Liver (tissue), 3 donors: Measurements from ENCODE around the gene STOML3.

Experiments used
- GABPA ChIP-seq, 2 donors: IDR thresholded peaks in 1 of 2; conservative IDR thresholded peaks in 1 of 2; 2 replicates each; pipeline ENCODE4 v1.6.1; 2016; ENCODE audit warnings: antibody characterized with exemption in 2 of 2, mild to moderate bottlenecking in 1 of 2, moderate library complexity in 1 of 2
- JUND ChIP-seq, 2 donors: IDR thresholded peaks; 2 replicates each; pipeline ENCODE4 v1.6.1; 2016; ENCODE audit warnings: antibody characterized with exemption in 2 of 2
- NR2F2 ChIP-seq: IDR thresholded peaks from 2 replicates; pipeline ENCODE4 v1.6.1; 2016; ENCODE audit warnings: antibody characterized with exemption
- RAD21 ChIP-seq, 2 donors: IDR thresholded peaks; 2 replicates each; pipeline ENCODE4 v1.6.1; 2016; ENCODE audit warnings: antibody characterized with exemption in 2 of 2, mild to moderate bottlenecking in 2 of 2
- SP1 ChIP-seq: IDR thresholded peaks from 2 replicates; pipeline ENCODE4 v1.6.1; 2018; ENCODE audit warnings: antibody characterized with exemption, mild to moderate bottlenecking
- TAF1 ChIP-seq: conservative IDR thresholded peaks from 2 replicates; pipeline ENCODE4 v1.6.1; 2016; ENCODE audit warnings: antibody characterized with exemption, mild to moderate bottlenecking
- YY1 ChIP-seq: IDR thresholded peaks from 2 replicates; pipeline ENCODE4 v1.6.1; 2016; ENCODE audit warnings: antibody characterized with exemption, mild to moderate bottlenecking
- TF ChIP-seq, protein P1 (sequence below): fragments of 150-350 bp; IDR thresholded peaks from 2 replicates; pipeline ENCODE4 v1.5.1; 2017; ENCODE audit warnings: improper control_type of control experiment, low read depth, low read length; ENCODE audit not compliant: missing input control
- TF ChIP-seq, protein P2 (sequence below): IDR thresholded peaks from 2 replicates; pipeline ENCODE4 v1.6.1; 2016; ENCODE audit warnings: antibody characterized with exemption, mild to moderate bottlenecking
- TF ChIP-seq, protein P3 (sequence below): IDR thresholded peaks from 2 replicates; pipeline ENCODE4 v1.6.1; 2016; ENCODE audit warnings: antibody characterized with exemption
- TF ChIP-seq, protein P4 (sequence below): IDR thresholded peaks from 2 replicates; pipeline ENCODE4 v1.6.1; 2016; ENCODE audit warnings: antibody characterized with exemption
- TF ChIP-seq, protein P5 (sequence below): IDR thresholded peaks from 2 replicates; pipeline ENCODE4 v1.6.1; 2016; ENCODE audit warnings: antibody characterized with exemption
- donor health status: healthy.
- donor health status: healthy.

DNA sequence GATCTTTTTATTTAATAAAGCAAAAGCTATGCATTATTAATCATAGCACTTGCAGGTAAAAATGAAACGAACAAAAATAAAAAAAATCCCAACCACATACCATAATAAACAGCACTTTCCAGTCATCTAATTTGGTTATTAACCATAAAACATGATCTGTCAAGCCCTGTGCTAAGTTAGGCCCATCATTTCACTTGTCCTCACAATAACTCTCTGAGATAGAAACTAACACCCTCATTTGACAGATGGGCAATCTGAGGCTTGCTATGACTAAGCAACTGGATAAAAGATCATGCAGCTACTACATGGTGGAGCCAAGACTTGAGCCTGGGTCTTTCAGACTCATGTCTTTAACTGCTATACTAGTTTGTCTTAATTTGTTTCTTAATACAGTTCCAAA is 25.5 kb upstream of the STOML3 start:
- TF ChIP-seq JUND (IDR thresholded peaks at IDR 0.05) (no peak), YY1 (no peak), TAF1 (no peak), NR2F2 (no peak), SP1 (no peak), GABPA (IDR thresholded peaks at IDR 0.05 in 1 of 2, conservative IDR thresholded peaks at IDR 0.05 in 1 of 2) (no peak), RAD21 (IDR thresholded peaks at IDR 0.05) (no peak)
- TF ChIP-seq, protein P1, sequence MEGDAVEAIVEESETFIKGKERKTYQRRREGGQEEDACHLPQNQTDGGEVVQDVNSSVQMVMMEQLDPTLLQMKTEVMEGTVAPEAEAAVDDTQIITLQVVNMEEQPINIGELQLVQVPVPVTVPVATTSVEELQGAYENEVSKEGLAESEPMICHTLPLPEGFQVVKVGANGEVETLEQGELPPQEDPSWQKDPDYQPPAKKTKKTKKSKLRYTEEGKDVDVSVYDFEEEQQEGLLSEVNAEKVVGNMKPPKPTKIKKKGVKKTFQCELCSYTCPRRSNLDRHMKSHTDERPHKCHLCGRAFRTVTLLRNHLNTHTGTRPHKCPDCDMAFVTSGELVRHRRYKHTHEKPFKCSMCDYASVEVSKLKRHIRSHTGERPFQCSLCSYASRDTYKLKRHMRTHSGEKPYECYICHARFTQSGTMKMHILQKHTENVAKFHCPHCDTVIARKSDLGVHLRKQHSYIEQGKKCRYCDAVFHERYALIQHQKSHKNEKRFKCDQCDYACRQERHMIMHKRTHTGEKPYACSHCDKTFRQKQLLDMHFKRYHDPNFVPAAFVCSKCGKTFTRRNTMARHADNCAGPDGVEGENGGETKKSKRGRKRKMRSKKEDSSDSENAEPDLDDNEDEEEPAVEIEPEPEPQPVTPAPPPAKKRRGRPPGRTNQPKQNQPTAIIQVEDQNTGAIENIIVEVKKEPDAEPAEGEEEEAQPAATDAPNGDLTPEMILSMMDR = no peak
- TF ChIP-seq, protein P2, sequence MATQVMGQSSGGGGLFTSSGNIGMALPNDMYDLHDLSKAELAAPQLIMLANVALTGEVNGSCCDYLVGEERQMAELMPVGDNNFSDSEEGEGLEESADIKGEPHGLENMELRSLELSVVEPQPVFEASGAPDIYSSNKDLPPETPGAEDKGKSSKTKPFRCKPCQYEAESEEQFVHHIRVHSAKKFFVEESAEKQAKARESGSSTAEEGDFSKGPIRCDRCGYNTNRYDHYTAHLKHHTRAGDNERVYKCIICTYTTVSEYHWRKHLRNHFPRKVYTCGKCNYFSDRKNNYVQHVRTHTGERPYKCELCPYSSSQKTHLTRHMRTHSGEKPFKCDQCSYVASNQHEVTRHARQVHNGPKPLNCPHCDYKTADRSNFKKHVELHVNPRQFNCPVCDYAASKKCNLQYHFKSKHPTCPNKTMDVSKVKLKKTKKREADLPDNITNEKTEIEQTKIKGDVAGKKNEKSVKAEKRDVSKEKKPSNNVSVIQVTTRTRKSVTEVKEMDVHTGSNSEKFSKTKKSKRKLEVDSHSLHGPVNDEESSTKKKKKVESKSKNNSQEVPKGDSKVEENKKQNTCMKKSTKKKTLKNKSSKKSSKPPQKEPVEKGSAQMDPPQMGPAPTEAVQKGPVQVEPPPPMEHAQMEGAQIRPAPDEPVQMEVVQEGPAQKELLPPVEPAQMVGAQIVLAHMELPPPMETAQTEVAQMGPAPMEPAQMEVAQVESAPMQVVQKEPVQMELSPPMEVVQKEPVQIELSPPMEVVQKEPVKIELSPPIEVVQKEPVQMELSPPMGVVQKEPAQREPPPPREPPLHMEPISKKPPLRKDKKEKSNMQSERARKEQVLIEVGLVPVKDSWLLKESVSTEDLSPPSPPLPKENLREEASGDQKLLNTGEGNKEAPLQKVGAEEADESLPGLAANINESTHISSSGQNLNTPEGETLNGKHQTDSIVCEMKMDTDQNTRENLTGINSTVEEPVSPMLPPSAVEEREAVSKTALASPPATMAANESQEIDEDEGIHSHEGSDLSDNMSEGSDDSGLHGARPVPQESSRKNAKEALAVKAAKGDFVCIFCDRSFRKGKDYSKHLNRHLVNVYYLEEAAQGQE = no peak
- TF ChIP-seq, protein P3, sequence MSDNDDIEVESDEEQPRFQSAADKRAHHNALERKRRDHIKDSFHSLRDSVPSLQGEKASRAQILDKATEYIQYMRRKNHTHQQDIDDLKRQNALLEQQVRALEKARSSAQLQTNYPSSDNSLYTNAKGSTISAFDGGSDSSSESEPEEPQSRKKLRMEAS = no peak
- TF ChIP-seq, protein P4, sequence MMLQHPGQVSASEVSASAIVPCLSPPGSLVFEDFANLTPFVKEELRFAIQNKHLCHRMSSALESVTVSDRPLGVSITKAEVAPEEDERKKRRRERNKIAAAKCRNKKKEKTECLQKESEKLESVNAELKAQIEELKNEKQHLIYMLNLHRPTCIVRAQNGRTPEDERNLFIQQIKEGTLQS = no peak
- TF ChIP-seq, protein P5, sequence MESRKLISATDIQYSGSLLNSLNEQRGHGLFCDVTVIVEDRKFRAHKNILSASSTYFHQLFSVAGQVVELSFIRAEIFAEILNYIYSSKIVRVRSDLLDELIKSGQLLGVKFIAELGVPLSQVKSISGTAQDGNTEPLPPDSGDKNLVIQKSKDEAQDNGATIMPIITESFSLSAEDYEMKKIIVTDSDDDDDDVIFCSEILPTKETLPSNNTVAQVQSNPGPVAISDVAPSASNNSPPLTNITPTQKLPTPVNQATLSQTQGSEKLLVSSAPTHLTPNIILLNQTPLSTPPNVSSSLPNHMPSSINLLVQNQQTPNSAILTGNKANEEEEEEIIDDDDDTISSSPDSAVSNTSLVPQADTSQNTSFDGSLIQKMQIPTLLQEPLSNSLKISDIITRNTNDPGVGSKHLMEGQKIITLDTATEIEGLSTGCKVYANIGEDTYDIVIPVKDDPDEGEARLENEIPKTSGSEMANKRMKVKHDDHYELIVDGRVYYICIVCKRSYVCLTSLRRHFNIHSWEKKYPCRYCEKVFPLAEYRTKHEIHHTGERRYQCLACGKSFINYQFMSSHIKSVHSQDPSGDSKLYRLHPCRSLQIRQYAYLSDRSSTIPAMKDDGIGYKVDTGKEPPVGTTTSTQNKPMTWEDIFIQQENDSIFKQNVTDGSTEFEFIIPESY = no peak
